ENCODE measurements around the gene MAP1A. TPM values are rescaled to one million over a fixed set of nuclear protein-coding genes. Genes with fewer than 3 reads are reported as not detected.

MAP1A gene
- total and polyA plus RNA-seq, 2 of the 13 experiments (the other 11 are each of a cell fraction or from before 2014, with no cell fraction given): 0.01 to 0.07 TPM

GRCh38 chr15:43511012-43511885 lies 6.2 kb upstream of the MAP1A start (continued):
- TF ChIP-seq HINFP (CRISPR knock-in tag; IDR thresholded peaks at IDR 0.05; ENCODE audit: low read depth) (no peak), MTA1 (CRISPR knock-in tag; IDR thresholded peaks at IDR 0.05; ENCODE audit: borderline replicate concordance) (no peak), ZNF251 (CRISPR knock-in tag; IDR thresholded peaks at IDR 0.05) (no peak), CTCF (CRISPR knock-in tag; IDR thresholded peaks at IDR 0.05) (peak; percentile 44), ZNF740 (CRISPR knock-in tag; IDR thresholded peaks at IDR 0.05) (no peak), ZNF460 (CRISPR knock-in tag; IDR thresholded peaks at IDR 0.05; ENCODE audit: borderline replicate concordance) (no peak), AKAP8 (CRISPR knock-in tag; IDR thresholded peaks at IDR 0.05) (no peak), HNRNPUL1 (IDR thresholded peaks at IDR 0.05; ENCODE audit: low read depth, low read length) (no peak), ZKSCAN5 (CRISPR knock-in tag; IDR thresholded peaks at IDR 0.05) (0 out of 2 replicates have a peak, but pooled peaks have one; percentile 29), CBFB (CRISPR knock-in tag; IDR thresholded peaks at IDR 0.05) (no peak), RXRA (CRISPR knock-in tag; IDR thresholded peaks at IDR 0.05) (no peak), ISX (CRISPR knock-in tag; conservative IDR thresholded peaks at IDR 0.05) (no peak), RNF2 (conservative IDR thresholded peaks at IDR 0.05; ENCODE audit: low read depth) (0 out of 2 replicates have a peak, but pooled peaks have one; percentile 10), NFE2L1 (CRISPR knock-in tag; IDR thresholded peaks at IDR 0.05; ENCODE audit: borderline replicate concordance) (no peak), SETDB1 (CRISPR knock-in tag; IDR thresholded peaks at IDR 0.05; ENCODE audit: borderline replicate concordance) (no peak), CSRNP2 (CRISPR knock-in tag; conservative IDR thresholded peaks at IDR 0.05; ENCODE audit: low read depth) (no peak), ZNF124 (CRISPR knock-in tag; IDR thresholded peaks at IDR 0.05) (no peak), ZNF772 (CRISPR knock-in tag; IDR thresholded peaks at IDR 0.05) (no peak), SMAD3 (CRISPR knock-in tag; IDR thresholded peaks at IDR 0.05) (no peak), CSRNP1 (CRISPR knock-in tag; IDR thresholded peaks at IDR 0.05) (no peak), ZNF3 (CRISPR knock-in tag; IDR thresholded peaks at IDR 0.05) (no peak), ZNF550 (CRISPR knock-in tag; IDR thresholded peaks at IDR 0.05; ENCODE audit: borderline replicate concordance) (0 out of 2 replicates have a peak, but pooled peaks have one; percentile 48), BHLHE40 (IDR thresholded peaks at IDR 0.05; ENCODE audit: low read length) (no peak), ZNF333 (CRISPR knock-in tag; IDR thresholded peaks at IDR 0.05; ENCODE audit: borderline replicate concordance) (no peak)

Data from HepG2 (cell line).